PC-9 (cell line): Measurements from ENCODE around the gene RBP5. TPM values are rescaled to one million over a fixed set of nuclear protein-coding genes. Genes with fewer than 3 reads are reported as not detected.

Experiments used
- Bru-seq: library from RNA; stranded (reverse); fragments of 400-500 nt; gene quantifications from one replicate; lab custom pipeline; 2021; lab: Mats Ljungman, UMichigan
- BruChase-seq, 2 experiments: library from RNA; stranded (reverse); fragments of 400-500 nt; gene quantifications; one replicate each; lab custom pipeline; 2021; lab: Mats Ljungman, UMichigan
- BruUV-seq: library from RNA; stranded (reverse); fragments of 400-500 nt; replicated peaks from 2 replicates; lab custom pipeline; 2021; lab: Mats Ljungman, UMichigan
- CTCF ChIA-PET: fragments of 300-600 bp; sonication (Branson Sonifier 250); formaldehyde crosslinking; loops from one replicate; lab custom pipeline; 2022; ENCODE audit warnings: antibody characterized with exemption; lab: Charles Lee
- POLR2A ChIA-PET: fragments of 300-600 bp; sonication (Branson Sonifier 250); formaldehyde crosslinking; loops from one replicate; lab custom pipeline; 2022; ENCODE audit warnings: antibody characterized with exemption; ENCODE audit not compliant: unreplicated experiment; lab: Charles Lee
- DNase-seq, 2 experiments: peaks; one replicate each; pipeline versions ENCODE4 v3.0.0 to v3.0.0-alpha.2; 2015 to 2022; ENCODE audit warnings: mixed read lengths in 1 of 2
- H2AFZ ChIP-seq: fragments of 200-600 bp; sonication (generic); 2 replicates; pipeline ENCODE4 v1.8.1; 2017; ENCODE audit warnings: antibody characterized with exemption
- H3F3A ChIP-seq: fragments of 200-600 bp; sonication (generic); 2 replicates; pipeline ENCODE4 v1.8.1; 2017; ENCODE audit warnings: antibody characterized with exemption, mild to moderate bottlenecking, low read depth; ENCODE audit not compliant: insufficient read depth
- H3K27ac ChIP-seq: fragments of 200-600 bp; sonication (generic); 2 replicates; pipeline ENCODE4 v1.6.1; 2016; ENCODE audit warnings: mixed run types
- H3K27me3 ChIP-seq: fragments of 200-600 bp; sonication (generic); 2 replicates; pipeline ENCODE4 v1.6.1; 2016; ENCODE audit warnings: low read depth, mixed run types; ENCODE audit not compliant: insufficient read depth
- H3K36me3 ChIP-seq: fragments of 200-600 bp; sonication (generic); 2 replicates; pipeline ENCODE4 v1.6.1; 2016; ENCODE audit warnings: low read depth, mixed run types
- H3K4me1 ChIP-seq: fragments of 200-600 bp; sonication (generic); replicated peaks from 2 replicates; pipeline ENCODE4 v1.6.1; 2016; ENCODE audit warnings: mixed run types; ENCODE audit not compliant: insufficient read depth
- H3K4me2 ChIP-seq: fragments of 200-600 bp; sonication (generic); 2 replicates; pipeline ENCODE4 v1.6.1; 2017; ENCODE audit warnings: mixed run types
- H3K4me3 ChIP-seq: fragments of 200-600 bp; sonication (generic); 2 replicates; pipeline ENCODE4 v1.6.1; 2016; ENCODE audit warnings: mixed run types
- H3K79me2 ChIP-seq: fragments of 200-600 bp; sonication (generic); 2 replicates; pipeline ENCODE4 v1.6.1; 2017; ENCODE audit warnings: low read depth, mixed run types
- H3K9me2 ChIP-seq: fragments of 200-600 bp; sonication (generic); 2 replicates; pipeline ENCODE4 v1.8.1; 2017; ENCODE audit warnings: mild to moderate bottlenecking; ENCODE audit not compliant: insufficient read depth
- H3K9me3 ChIP-seq: fragments of 200-600 bp; sonication (generic); 2 replicates; pipeline ENCODE4 v1.8.1; 2016; ENCODE audit warnings: low read depth; ENCODE audit not compliant: insufficient read depth
- H4K20me1 ChIP-seq: fragments of 200-600 bp; sonication (generic); 2 replicates; pipeline ENCODE4 v1.8.1; 2017; ENCODE audit not compliant: insufficient read depth
- CTCF ChIP-seq: fragments of 200-600 bp; sonication (generic); conservative IDR thresholded peaks from 2 replicates; pipeline ENCODE4 v1.6.1; 2017; ENCODE audit warnings: mixed run types, antibody characterized with exemption, mild to moderate bottlenecking, moderate library complexity
- EZH2 ChIP-seq: fragments of 200-600 bp; sonication (generic); IDR thresholded peaks from 2 replicates; pipeline ENCODE4 v1.8.0; 2017; ENCODE audit warnings: antibody characterized with exemption, low read depth
- intact Hi-C: fragments of 100-400 bp; cut with micrococcal nuclease; formaldehyde crosslinking; loops from one replicate; pipeline ENCODE4 v1.10.0; 2022; ENCODE audit not compliant: unreplicated experiment
- long read RNA-seq: library from polyadenylated mRNA; stranded (forward); transcript quantifications from one replicate; pipeline ENCODE4 v2.0.0, GENCODE V29; 2022
- total RNA-seq: library from RNA; stranded (reverse); gene quantifications from 2 replicates; pipeline ENCODE4 v1.2.3, GENCODE V29; 2021

RBP5 gene, protein sequence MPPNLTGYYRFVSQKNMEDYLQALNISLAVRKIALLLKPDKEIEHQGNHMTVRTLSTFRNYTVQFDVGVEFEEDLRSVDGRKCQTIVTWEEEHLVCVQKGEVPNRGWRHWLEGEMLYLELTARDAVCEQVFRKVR
- total RNA-seq, result 0.74 and 1.3 TPM in 2 replicates
- Bru-seq, nascent RNA, result percentile 23 among the genes with signal in this experiment
- percentile 19 among the genes with signal in this experiment for BruChase-seq, experiment 1, labeled RNA remaining after a 2-hour chase
- BruChase-seq, experiment 2, labeled RNA remaining after a 6-hour chase, result percentile 23 among the genes with signal in this experiment
- long read RNA-seq, partial matches to known transcripts, result 0 of 25 reads
- long read RNA-seq, other reads (novel, unspliced or antisense), result 25 of 25 reads

DNA sequence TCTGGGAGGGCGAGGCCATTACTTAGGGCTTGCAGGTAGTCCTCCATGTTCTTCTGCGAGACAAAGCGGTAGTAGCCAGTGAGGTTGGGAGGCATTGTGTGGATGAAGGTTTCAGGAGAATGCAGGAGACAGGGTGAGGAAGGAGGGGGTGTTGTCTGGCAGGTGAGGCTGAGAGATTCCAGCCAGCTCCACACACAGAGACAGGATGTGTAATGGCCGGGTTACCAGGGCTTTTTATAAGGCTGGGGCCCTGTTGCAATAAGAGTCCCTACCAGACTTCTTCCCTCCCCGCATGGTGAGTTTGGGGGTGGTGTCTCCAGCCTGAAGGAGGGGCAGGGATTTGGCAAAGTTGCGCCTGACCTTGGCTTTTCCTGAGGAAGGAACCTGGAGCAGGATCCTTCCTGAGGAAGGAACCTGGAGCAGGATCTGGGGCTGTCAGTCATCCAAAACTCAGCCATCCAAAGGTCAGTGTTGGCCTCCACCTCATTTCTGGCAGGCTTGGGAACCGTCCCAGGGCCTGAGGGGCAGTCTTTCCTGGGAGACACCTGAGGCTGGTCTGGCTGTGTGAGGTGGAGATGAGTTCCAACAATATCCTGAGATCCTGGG, at the start of gene RBP5:
TSS of gene RBP5 (minus strand) at position 209 of the 606 bp plus-strand sequence. CDS start at position 95, 114 bp downstream.
- peaks cover 19% of the 10 kb centered on the region for H3K4me1 ChIP-seq
- peaks cover 5% of the 10 kb centered on the region; the same call in 1 of the 2 replicates for H3K79me2 ChIP-seq
- peaks cover 6% of the 10 kb centered on the region; the same call in 1 of the 2 replicates for H3F3A ChIP-seq
- H4K20me1 ChIP-seq, result no peaks in the 10 kb centered on the region
- H3K4me3 ChIP-seq, result peak within 1 kb of the TSS; percentile 66
- peak within 1 kb of the TSS; percentile 82 for H2AFZ ChIP-seq
- POLR2A ChIA-PET, result no interaction called here
- no peaks in the 10 kb centered on the region for H3K36me3 ChIP-seq
- BruUV-seq, result no TSS peak
- intact Hi-C loops, result no loop called here
- no peaks in the 10 kb centered on the region for H3K9me3 ChIP-seq
- peak within 1 kb of the TSS; percentile 98 for H3K4me2 ChIP-seq
- no peaks in the 10 kb centered on the region for H3K27me3 ChIP-seq
- DNase-seq, result no peak
- TF ChIP-seq EZH2 (no peak), CTCF (no peak)
- no peaks in the 10 kb centered on the region for H3K9me2 ChIP-seq
- H3K27ac ChIP-seq, result no peak within 1 kb of the TSS
- CTCF ChIA-PET, result no interaction called here

DNA sequence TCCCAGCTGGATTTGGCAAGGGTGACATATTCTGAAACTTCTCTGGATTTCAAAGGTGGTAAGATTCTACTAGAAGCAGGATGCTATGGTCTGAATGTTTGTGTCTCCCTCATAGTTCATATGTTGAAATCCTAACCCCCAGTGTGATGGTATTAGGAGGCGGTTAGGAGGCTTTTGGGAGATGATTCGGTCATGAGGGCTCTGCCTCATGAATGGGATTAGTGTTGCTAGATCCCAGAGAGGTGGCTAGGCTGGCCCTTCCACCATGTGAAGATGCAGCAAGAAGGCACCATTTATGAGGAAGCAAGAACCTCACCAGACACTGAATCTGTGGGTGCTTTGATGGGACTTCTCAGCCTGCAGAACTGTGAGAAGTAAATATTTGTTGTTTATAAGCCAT, 49.8 kb upstream of the RBP5 start:
- intact Hi-C loops, result no loop called here
- no peak overlapping the region for H3K4me3 ChIP-seq

More for the DNA sequence above, 49.8 kb upstream of the RBP5 start:
- H3K36me3 ChIP-seq, result no peaks in the 10 kb centered on the region
- H3F3A ChIP-seq, result no peaks in the 10 kb centered on the region
- no peak overlapping the region for H2AFZ ChIP-seq
- ChIA-PET CTCF (no interaction called here), POLR2A (no interaction called here)
- H3K27me3 ChIP-seq, result peaks cover 9% of the 10 kb centered on the region; the same call in 1 of the 2 replicates
- H3K9me2 ChIP-seq, result no peaks in the 10 kb centered on the region
- BruUV-seq, result no TSS peak
- H3K27ac ChIP-seq, result no peak overlapping the region
- no peaks in the 10 kb centered on the region for H3K9me3 ChIP-seq
- no peaks in the 10 kb centered on the region for H3K4me1 ChIP-seq
- no peaks in the 10 kb centered on the region for H3K79me2 ChIP-seq
- DNase-seq, result peak in 1 of 2 experiments; percentile 28
- no peaks in the 10 kb centered on the region for H4K20me1 ChIP-seq
- H3K4me2 ChIP-seq, result no peak overlapping the region
- TF ChIP-seq CTCF, result no peak
- no peak for TF ChIP-seq EZH2
